Stimulated activated CD8-positive, alpha-beta memory T cell treated with anti-CD3 and anti-CD28 coated beads, Interleukin-2, amount 100 ng/mL, for 1 hour (primary cell): ENCODE results near the gene SERTAD1.
A peak's percentile ranks its signal among the peaks of the same experiment; 100 is the strongest.

Source experiments
- DNase-seq, 2 donors: peaks; one replicate each; pipeline ENCODE4 v3.0.0-alpha.2; 2020; ENCODE audit warnings: low read depth in 2 of 2

The SERTAD1 gene

DNA sequence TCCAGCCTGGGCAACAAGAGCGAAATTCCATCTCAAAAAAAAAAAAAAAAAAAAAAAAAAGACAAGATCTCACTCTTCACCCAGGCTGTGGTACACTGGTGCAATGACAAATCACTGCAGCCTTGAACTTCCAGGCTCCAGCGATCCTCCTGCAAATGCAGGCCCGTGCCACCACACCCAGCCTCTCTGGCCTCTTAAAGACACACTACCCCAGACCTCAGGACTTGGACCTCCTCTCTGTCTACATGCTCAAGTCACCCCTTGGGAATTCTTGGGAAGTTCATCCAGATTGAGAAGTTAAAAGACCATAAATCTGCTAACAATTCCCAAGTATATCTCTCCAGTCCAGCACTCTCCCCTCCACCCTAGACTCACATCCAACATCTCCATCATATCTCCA lies 25.2 kb downstream of the SERTAD1 start:
- DNase-seq: no peak

DNA sequence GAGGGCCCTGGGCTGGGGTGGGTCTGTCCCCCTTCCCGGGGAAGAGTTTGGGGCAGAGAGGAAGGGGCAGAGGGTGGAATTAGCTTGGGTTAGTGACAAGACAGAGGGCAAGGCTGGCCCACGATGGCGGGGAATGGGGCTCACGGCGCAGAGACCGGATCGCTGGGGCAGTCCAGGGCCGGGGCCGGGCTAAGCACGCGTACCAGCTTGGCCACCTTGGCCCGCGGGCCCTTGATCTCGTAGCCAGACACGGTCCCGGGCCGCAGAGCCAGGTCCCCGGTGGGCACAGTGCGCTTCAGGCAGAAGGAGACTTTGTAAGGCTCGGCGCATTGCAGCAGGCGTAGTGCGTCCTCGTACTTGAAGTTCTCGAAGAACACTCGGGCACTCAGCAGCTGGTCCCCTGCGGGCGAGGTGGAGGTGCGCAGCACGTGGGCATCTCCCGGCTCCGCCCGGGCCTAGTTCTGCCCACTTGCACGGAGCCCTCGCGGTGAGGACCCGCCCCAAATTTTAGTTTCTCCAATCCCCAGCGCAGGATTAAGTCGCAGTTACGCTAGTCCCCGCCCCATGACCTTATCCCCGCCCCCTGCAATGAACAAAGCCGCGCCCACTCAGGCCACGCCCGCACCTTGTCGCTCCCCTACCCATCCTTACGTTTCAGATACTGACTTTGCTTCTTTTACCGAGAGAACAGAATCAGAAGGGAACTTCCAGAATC lies 27.2 kb downstream of the SERTAD1 start:
- peak in 1 of 2 donors; percentile 31 for DNase-seq

DNA sequence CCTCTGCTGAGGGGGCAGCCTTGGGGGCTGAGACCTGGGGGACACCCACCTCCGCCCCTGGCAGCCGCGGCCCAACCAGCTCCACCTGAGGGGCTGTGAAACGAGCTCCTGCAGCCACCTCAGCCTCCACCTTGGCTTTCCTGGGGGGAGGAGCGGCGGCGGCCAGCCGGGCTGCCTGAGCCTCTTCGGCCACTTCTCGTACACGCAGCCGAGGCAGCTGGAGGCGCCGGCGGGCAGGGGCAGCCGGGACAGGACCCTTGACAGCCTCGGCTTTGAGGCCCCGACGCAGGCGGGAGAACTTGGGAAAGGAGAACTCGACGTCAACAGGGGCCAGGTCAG lies 28.3 kb downstream of the SERTAD1 start:
- no peak for DNase-seq

DNA sequence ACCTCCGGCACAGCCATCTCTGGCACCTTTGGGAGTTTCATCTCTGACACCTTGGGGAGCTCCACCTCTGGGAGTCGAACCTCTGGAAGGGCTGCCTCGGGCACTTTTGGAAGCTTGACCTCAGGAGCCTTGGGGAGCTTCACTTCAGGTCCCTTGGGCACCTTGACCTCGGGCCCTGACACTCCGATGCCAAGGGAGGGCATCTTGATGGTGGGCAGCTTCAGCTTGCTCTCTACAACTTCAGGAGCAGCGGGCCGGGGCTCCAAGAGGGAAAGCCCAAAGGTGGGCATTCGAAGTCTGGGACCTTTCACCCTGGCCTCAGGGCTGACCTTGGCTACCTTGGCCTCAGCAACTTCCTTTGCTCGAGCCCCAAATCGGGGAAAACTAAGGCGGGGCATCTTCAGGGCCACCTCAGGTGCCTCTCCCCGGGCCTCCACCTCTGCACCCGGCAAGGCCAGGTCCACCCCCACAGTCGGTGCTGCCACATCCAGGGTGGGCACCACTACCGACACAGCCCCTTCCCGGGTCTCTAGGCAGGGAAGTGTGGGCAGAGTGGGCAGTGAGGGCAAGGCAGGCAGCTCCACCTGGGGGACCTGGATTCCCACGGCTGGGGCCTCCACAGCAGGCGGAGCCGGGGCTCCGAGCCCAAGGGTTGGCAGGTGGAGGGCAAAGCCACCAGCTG lies 28.8 kb downstream of the SERTAD1 start:
- DNase-seq: no peak

DNA sequence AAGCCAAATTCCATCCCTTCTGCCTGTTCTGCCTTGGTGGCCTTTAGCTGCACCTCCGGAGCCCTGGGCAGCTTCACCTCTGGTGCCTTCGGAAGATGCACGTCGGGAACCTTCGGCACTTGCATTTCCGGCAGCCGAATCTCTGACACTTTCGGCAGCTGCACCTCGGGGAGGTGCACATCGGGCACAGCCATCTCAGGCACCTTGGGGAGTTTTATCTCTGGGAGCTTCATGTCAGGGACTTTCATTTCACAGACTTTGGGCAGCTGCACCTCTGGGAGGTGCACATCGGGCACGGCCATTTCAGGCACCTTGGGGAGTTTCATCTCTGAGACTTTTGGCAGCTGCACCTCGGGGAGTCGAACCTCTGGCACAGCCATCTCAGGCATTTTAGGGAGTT lies 29.8 kb downstream of the SERTAD1 start:
- no peak for DNase-seq

DNA sequence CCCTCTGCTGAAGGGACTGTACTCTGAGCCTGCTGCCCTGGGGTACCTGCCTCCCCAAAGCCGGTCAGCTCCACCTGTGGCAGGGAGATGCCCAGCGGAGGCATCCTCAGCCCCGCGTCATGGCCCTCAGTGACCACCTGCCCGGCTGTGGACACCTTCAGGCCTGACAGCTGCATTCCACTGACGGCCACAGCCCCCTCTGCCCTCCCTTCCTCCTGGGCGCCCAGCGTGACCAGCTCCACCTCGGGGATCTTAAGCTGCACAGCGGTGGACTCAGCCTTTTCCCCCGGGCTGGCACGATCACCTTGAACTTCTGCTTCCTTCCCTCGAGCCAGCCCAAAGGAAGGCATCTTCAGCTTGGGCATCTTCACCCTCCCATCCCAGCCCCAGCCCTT lies 31.0 kb downstream of the SERTAD1 start:
- DNase-seq: no peak

DNA sequence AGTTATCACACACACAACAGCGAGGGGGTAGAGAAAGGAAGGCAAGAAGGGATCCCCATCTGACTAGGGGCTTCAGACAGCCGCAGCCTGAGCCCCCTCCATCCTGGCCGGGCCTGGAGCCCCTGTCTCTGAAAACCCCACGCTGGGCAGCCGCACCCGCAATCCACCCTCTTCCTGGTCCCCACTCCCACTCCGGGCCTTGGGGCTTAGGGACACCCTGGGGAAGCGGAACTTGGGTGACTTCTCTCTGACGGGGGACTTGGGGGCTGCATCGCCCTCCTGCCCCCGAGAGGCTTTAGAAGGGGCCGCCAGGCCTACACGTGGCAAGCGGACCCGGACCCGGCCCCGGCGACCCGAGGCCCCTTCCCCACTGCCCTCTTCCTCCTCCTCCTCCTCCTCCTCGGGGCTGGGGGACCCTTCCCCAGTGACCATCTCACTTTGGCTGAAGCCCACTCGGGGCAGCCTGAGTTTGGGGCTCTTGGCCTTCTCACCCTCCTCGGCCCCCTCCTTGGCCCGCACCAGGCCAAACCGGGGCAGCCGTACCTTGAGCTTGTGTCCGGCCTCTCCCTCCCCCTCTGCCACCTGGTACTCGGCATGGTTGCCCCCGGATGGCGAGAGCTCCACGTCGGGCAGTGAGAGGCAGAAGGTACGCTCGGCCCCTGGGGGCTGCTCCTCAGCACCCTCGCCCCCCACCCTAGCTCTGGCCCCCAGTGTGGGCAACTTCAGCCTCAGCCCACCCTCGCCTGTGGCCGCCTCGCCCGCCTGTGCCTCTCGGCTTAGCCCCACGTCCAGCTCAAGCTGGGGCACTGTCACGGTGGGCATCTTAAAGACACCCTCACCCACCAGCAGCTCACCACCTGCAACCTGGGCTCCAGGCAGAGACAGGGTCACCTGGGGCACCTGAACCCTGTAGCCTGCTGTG lies 31.6 kb downstream of the SERTAD1 start:
- no peak for DNase-seq

DNA sequence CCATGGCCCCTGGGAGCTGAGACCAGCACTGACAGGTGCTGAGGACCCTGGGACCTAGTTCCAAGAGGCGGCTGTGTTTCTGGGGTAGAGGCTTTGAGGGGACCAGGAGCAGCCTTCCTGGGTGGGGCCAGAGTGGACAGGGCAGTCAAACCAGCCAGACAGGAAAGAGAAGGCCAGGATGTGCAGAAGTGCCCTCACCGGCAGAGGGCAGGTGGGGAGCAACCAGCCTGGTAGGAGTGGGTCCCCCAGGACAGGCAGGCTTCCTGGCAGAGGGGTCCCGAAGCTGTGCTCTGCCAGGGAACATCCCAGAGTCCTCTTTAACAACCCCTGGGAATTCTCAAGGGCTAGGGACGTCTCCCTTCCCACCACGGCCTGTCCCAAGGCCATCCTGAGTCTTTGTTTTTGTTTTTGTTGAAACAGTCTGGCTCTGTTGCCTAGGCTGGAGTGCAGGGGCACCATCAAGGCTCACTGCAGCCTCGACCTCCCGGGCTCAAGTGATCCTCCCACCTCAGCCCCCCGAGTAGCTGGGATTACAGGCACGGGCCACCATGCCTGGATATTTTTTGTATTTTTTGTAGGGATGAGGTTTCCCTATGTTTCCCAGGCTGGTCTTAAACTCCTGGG lies 32.8 kb downstream of the SERTAD1 start:
- DNase-seq: no peak

DNA sequence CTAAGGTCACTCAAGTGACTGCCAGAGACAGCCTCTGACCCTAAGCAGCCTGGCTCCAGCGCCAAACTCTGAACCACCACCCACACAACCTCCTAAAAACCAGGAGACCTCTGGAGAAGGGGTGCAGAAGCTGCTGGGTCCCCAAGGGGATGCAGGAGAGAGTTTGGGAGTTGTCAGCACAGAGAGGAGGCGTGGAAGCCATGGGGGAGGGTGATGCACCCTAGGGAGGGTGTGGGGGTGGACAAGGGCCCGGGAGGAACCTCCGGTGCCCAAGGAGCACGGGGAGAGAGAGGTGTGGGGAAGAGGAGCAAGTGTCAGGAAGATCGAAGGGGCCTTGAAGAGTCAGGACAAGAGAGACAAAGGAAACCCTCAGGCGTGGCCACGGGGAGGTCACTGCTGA lies 33.7 kb downstream of the SERTAD1 start:
- no peak for DNase-seq

DNA sequence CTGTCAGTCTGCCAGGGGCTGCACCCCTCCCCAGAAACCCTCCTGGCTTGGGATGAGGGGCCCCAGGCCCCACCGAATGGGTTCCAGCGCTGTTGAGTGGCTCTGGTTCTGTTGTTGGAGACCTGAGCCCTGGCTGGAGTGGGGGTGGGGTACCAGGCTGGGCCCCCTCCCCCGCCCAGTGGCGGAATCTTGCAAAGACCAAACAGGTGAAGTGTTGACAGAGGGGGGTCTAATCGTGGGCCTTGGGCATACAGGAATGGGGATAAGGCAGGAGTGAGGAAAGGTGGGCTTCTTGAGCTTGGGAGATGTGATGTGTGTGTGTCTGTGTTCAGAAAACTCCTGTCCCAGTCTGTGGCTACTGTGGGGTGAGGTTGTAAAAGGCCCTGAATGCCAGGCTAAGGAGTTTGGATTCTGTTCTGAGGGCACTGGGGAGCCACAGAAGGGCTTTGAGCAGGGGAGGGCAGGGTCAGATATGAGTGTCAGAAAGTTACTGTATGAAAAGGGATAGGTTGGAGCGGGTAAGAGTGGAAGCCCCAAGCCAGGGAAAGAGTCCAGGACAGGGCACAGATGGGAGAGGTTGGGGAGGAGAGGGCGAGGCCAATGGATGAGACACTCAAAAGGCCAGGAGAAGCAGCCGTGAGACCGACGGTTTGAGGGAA lies 35.6 kb downstream of the SERTAD1 start, which contains the start of gene HIPK4:
Gene HIPK4, minus strand, starts transcription at position 98 of the 659 bp plus-strand sequence. CDS start 279 bp downstream, outside the sequence.
- no peak for DNase-seq

DNA sequence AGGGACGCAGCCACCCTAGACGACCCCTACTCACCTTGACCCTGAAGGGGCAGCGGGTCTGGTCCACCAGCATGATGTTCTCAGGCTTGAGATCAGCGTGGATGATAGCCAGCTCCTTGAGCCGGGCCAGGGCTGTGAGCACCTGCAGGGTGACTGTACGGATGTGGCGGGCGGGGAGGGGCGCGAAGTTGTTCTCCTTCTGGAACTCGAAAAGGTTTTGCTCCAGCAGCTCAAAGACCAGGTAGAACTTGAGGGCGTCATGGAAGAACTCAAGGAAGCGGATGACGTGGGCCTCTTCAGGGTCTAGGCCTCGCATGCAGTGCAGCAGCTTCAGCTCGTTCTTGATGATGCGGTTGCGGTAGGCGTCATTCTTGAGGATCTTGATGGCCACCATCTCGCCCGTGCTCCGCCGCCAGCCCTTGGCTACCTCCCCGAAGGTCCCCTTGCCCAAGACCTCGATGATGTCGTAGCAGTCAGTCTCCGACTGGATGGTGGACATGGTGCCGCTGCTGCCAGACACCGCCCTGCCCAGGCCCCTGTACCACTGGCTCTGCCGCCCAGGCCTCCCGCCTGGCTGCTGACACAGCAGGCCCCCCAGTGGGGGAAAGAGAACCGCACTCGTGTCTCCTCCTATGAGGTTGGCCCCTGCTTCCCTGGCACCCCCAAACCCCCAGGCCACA lies 36.2 kb downstream of the SERTAD1 start:
- DNase-seq: no peak

DNA sequence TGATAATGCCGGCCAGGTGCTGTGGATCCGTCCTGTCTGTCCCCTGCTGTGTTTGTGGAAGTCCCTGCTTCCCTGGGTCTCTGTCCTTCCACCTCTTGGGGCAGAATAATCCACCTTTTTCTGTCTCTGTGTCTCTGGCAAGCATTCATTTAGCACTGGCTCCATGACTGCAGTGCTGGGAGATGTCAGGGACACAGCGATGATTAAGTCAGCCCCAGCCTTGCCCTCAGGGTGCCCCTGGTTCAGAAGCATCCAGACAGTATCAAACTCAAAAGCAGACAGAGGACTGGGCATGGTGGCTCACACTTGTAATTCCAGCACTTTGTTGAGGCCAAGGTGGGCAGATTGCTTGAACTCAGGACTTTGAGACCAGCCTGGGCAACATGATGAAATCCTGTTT lies 37.3 kb downstream of the SERTAD1 start:
- DNase-seq: no peak

DNA sequence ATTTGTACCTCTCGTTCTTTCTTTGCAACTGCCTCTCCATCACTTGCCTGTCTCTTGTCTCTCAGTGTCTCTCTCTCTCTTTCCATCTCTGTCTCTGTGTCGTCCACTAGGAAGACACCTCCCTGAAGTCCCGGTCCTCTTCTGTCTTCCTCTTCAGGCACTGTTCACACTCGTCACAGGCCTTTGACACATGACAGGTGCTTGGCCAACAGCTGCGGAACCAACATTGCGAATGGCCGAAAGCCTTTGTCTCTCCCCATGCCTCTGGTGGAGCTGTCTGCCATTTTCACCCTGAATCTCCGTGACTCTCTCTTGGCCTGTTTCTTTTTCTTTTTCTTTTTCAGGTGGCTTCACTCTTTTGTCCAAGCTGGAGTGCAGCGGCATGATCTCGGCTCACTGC lies 38.6 kb downstream of the SERTAD1 start:
- DNase-seq: no peak

DNA sequence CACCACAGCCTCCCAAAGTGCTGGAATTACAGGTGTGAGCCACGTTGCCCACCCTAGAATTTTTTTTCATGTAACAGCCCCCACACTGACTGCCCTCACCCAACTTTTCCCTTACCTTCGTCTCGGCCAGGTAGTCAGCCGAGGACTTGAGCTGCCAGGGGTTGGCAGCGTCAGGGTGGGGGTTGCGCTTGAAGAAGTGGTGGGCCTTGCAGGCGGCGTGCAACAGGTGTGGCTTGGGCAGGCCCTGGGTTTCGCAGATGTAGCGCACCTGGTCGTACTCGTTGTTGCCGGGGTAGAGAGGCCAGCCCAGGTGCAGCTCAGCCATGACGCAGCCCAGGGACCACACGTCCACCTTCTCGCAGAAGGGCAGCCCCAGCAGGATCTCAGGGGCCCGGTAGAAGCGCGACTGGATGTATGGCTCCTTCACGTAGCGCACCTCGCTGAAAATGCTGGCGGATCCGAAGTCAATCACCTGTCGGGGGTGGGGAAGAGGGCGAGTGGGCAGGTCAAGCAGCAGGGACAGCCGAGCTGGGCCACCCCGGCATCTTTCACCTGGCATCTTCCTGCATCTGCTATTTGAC lies 42.0 kb downstream of the SERTAD1 start:
- DNase-seq: no peak

DNA sequence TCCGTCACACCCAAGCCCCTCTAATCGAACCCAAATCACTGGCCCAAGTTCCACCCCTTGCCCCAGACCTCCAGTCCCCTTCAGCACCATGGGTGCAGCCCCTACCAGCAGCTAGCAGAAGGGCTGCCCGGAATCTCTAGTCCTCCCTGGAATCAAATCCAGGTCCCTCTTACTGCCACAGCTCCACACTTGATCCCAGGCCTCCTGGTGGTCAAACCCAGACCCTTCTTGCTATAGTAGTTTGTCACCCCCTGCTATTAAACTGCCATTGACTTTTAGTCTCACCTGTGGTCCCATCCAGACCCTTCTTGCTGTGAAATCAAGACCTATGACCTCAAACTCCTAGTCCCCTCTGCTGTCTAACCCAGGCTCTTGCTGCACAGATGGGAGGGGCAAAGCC lies 44.5 kb downstream of the SERTAD1 start:
- DNase-seq: no peak

DNA sequence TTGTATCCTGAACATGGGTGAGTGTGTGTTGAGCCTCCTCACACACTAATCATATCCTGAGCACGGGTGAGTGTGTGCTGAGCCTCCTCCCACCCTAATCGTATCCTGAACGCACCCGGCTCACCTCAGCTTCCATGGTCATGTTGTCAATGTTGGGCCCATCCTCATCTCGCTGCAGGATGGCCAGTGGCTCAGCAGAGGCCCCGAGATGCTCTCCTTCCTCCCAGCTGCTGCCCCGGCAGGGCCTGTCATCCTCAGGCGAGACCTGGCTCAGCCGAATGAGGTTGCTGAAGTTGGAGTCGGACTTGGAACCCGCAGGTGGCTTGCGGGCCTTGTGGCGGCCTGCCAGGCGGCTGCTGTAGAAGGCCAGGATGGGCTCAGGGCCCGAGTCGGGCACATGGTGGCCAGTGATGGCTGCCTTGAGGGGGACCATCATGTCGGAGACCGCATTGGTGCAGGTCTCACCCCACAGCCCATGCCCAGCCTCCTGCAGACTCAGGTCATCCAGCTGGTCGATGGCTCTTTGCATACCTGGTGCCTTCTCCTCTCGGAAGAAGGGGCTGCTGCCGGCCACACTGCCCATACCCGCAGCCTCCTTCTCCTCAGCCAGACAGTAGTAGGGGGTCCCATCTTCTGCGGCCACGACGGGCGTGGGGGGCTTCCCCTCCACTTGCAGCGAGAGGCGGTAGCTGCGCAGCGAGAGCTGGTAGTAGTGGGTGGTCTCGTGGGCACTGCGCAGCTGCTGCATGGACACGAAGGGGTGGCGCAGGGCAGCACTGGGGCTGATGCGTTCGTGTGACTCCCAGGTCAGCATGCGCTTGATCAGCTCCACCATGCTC lies 45.4 kb downstream of the SERTAD1 start:
- no peak for DNase-seq

DNA sequence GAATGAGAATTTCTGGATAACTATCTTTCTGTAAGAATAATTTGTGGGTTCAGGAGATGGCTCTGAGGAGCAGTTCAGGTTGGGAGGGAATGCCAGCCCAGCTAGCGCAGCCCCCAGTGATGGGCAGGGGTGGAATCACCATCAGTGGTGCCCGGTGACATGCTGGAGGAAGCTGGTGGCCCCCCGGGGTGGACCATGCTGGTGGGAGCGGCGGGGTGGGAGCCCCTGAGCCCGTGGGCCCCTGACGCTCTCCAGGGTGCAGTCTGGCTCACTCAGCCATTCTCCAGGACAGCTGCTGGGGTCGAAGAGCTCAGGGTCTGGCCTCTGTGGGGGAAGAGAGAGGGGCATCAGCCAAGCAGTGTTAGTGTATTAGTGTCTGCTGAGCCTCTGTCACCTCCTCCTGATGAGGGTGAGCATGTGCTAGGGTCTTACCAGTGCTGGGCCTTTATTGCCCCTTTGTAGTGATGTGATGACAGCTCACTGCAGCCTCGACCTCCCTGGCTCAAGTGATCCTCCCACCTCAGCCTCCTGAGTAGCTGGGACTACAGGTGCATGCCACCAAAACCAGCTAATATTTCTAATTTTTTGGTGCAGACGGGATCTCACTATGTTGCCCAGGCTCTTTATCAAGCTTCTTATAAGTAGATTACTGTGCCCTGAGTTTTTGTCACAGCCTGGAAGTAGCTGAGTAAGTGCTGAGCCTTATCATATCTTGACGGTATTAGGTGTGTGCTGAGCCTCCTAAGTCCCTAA lies 46.2 kb downstream of the SERTAD1 start:
- DNase-seq: no peak

DNA sequence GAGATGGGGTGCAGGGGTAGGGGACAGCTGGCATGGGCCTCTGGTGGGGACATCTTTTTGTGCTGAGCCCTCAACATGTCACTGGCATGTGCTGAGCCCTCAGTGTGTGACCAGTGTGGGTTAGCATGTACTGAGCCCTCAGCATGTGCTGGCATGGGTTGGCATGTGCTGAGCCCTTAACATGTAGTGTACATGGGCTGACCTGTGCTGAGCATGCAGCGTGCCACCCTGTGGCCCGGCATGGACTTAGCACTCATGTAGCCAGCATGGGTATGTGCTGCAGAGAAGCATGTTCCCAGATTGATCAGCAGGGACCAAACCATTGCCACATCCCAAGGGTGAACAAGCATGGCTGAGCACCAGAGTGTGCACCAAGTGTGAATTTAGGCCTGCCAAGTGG lies 47.3 kb downstream of the SERTAD1 start:
- DNase-seq: no peak

DNA sequence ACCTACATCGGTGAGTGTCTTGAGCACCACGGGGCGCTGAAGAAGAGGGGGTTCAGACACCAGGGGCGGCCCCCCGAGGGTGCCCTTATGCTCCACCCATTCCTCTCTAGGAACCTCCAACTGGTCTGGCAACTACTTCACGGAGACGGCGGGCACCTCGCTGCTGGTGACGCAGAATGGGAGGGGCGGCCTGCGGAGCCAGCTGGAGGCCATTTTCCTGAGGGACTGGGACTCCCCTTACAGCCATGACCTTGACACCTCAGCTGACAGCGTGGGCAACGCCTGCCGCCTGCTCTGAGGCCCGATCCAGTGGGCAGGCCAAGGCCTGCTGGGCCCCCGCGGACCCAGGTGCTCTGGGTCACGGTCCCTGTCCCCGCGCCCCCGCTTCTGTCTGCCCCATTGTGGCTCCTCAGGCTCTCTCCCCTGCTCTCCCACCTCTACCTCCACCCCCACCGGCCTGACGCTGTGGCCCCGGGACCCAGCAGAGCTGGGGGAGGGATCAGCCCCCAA lies 47.9 kb downstream of the SERTAD1 start:
- no peak for DNase-seq
